Endothelial cell of umbilical vein (primary cell): ENCODE results near the gene KCND1. TPM values are rescaled to one million over a fixed set of nuclear protein-coding genes. Genes with fewer than 3 reads are reported as not detected.

ENCODE experiments used
- BruUV-seq: library from RNA; stranded (reverse); fragments of 400-500 nt; replicated peaks from 2 replicates; lab custom pipeline; 2021; lab: Mats Ljungman, UMichigan
- CTCF ChIA-PET: fragments of 300-600, 350-600 bp; sonication (Branson Sonifier 250); formaldehyde crosslinking; loops from one replicate; lab custom pipeline; 2021; ENCODE audit warnings: antibody characterized with exemption, inconsistent platforms; lab: Charles Lee
- POLR2A ChIA-PET: fragments of 300-600, 350-600 bp; sonication (Branson Sonifier 250); formaldehyde crosslinking; loops from one replicate; lab custom pipeline; 2021; ENCODE audit warnings: antibody characterized with exemption, inconsistent platforms; lab: Charles Lee
- DNase-seq: peaks from one replicate; pipeline ENCODE4 v3.0.0-alpha.2; 2011; ENCODE audit warnings: low read depth, low spot score
- FAIRE-seq: peaks from 2 replicates; lab custom pipeline; 2011; peaks lifted over from hg19 to GRCh38; lab: Jason Lieb, UNC
- H2AFZ ChIP-seq: 2 replicates; pipeline ENCODE4 v1.6.0; 2012; ENCODE audit warnings: low read depth, low read length, control low read depth, inconsistent platforms
- H3K27ac ChIP-seq: 2 replicates; pipeline ENCODE4 v1.5.1; 2011; ENCODE audit warnings: low read depth, mild to moderate bottlenecking, control low read depth, low read length, moderate library complexity; ENCODE audit not compliant: insufficient read depth
- H3K27me3 ChIP-seq, 2 experiments: 2 replicates each; pipeline versions ENCODE4 v1.6.0 to v1.6.1; 2011; ENCODE audit warnings: low read length in 2 of 2, mixed read lengths in 1 of 2; ENCODE audit not compliant: control insufficient read depth in 2 of 2, insufficient read depth in 2 of 2
- H3K36me3 ChIP-seq, 2 experiments: 2 replicates in 1 of 2; 3 replicates in 1 of 2; pipeline ENCODE4 v1.5.1; 2011; ENCODE audit warnings: low read length in 2 of 2, mild to moderate bottlenecking in 1 of 2, moderate library complexity in 1 of 2; ENCODE audit not compliant: control insufficient read depth in 2 of 2, insufficient read depth in 2 of 2; ENCODE audit errors: extremely low read depth in 1 of 2
- H3K4me1 ChIP-seq: 3 replicates; pipeline ENCODE4 v1.5.1; 2011; ENCODE audit warnings: mild to moderate bottlenecking, low read length; ENCODE audit not compliant: control insufficient read depth, insufficient read depth; ENCODE audit errors: extremely low read depth
- H3K4me2 ChIP-seq: 2 replicates; pipeline ENCODE4 v1.6.1; 2011; ENCODE audit warnings: low read length, control low read depth, mixed read lengths; ENCODE audit not compliant: insufficient read depth
- H3K4me3 ChIP-seq, 3 experiments: fragments of 200-600 bp in 1 of 3; sonication (generic), shearing (Covaris generic) in 1 of 3; replicated peaks in 1 of 3; 2 replicates each; pipeline ENCODE4 v1.5.1; 2011 to 2016; ENCODE audit warnings: control low read depth in 3 of 3, low read length in 3 of 3, mild to moderate bottlenecking in 2 of 3, inconsistent platforms in 1 of 3, low read depth in 1 of 3, moderate library complexity in 1 of 3; ENCODE audit not compliant: insufficient read depth in 1 of 3
- H3K79me2 ChIP-seq: 2 replicates; pipeline ENCODE4 v1.6.0; 2012; ENCODE audit warnings: low read length, inconsistent platforms; ENCODE audit not compliant: control insufficient read depth, insufficient read depth
- H3K9ac ChIP-seq: replicated peaks from 2 replicates; pipeline ENCODE3; 2011; ENCODE audit warnings: low read length, control low read depth; ENCODE audit not compliant: insufficient read depth; ENCODE audit errors: extremely low read depth
- H3K9me1 ChIP-seq: replicated peaks from 3 replicates; pipeline ENCODE4 v1.6.0; 2011; ENCODE audit warnings: mild to moderate bottlenecking, low read length; ENCODE audit not compliant: control insufficient read depth, insufficient read depth; ENCODE audit errors: extremely low read depth
- H3K9me3 ChIP-seq: replicated peaks from 2 replicates; pipeline ENCODE4 v1.5.1; 2012; ENCODE audit warnings: low read length, inconsistent platforms; ENCODE audit not compliant: control insufficient read depth, insufficient read depth
- H4K20me1 ChIP-seq: replicated peaks from 2 replicates; pipeline ENCODE3; 2011; ENCODE audit warnings: mild to moderate bottlenecking, low read length; ENCODE audit not compliant: control insufficient read depth, insufficient read depth; ENCODE audit errors: extremely low read depth
- EZH2 ChIP-seq: IDR thresholded peaks from 2 replicates; pipeline ENCODE4 v1.6.1; 2012; ENCODE audit warnings: borderline replicate concordance, low read depth, mild to moderate bottlenecking, moderate library complexity, low read length, inconsistent platforms; ENCODE audit not compliant: severe bottlenecking
- FOS ChIP-seq: IDR thresholded peaks from 2 replicates; pipeline ENCODE4 v1.6.1; 2011; ENCODE audit warnings: mild to moderate bottlenecking, low read length, moderate library complexity, borderline replicate concordance; ENCODE audit not compliant: insufficient read depth
- GATA2 ChIP-seq: IDR thresholded peaks from 2 replicates; pipeline ENCODE4 v1.7.0; 2011; ENCODE audit warnings: low read depth, mild to moderate bottlenecking, moderate library complexity, mixed read lengths, low read length; ENCODE audit not compliant: insufficient read length, insufficient read depth
- JUN ChIP-seq: IDR thresholded peaks from 2 replicates; pipeline ENCODE4 v1.6.1; 2011; ENCODE audit warnings: borderline replicate concordance, low read depth; ENCODE audit not compliant: insufficient read length, insufficient read depth
- MYC ChIP-seq: IDR thresholded peaks from one replicate; pipeline ENCODE4 v1.6.1; 2011; ENCODE audit warnings: mild to moderate bottlenecking, low read depth, low read length
- POLR2A ChIP-seq: IDR thresholded peaks from 2 replicates; pipeline ENCODE4 v1.6.1; 2012; ENCODE audit warnings: low read depth, mild to moderate bottlenecking, control low read depth, low read length
- POLR2AphosphoS5 ChIP-seq: IDR thresholded peaks from 2 replicates; pipeline ENCODE4 v1.6.1; 2012; ENCODE audit warnings: low read depth, mild to moderate bottlenecking, control low read depth, low read length, moderate library complexity; ENCODE audit not compliant: insufficient read depth
- dilution Hi-C: fragments of 300-500 bp; cut with MboI; formaldehyde crosslinking; loops from one replicate; pipeline ENCODE4 v1.15.0; 2019; ENCODE audit warnings: low sequenced_read_pairs; ENCODE audit not compliant: extremely low pct_ligation_motif_present
- intact Hi-C: fragments of 100-400 bp; cut with micrococcal nuclease; formaldehyde crosslinking; loops from one replicate; pipeline ENCODE4 v1.10.0; 2022
- polyA plus RNA-seq, 4 experiments: library from polyadenylated mRNA; depleted of rRNA in 3 of 4; stranded (reverse) in 3 of 4; unstranded in 1 of 4; fragments of >200 nt; gene quantifications; 2 replicates each; pipeline versions ENCODE4 v1.2.1 to v1.2.3, GENCODE V29; 2011 to 2012; ENCODE audit warnings: missing spikeins in 1 of 4
- total RNA-seq: library from RNA; stranded (reverse); gene quantifications from 2 replicates; pipeline ENCODE4 v1.2.3, GENCODE V29; 2021
- TF ChIP-seq, protein P1 (sequence below), 2 donors: IDR thresholded peaks; 1 replicate in 1 of 2; 2 replicates in 1 of 2; pipeline ENCODE4 v1.5.1; 2011; ENCODE audit warnings: low read length in 2 of 2, mild to moderate bottlenecking in 2 of 2, moderate library complexity in 2 of 2, control low read depth in 1 of 2, inconsistent platforms in 1 of 2, low read depth in 1 of 2; ENCODE audit not compliant: insufficient read depth in 1 of 2; ENCODE audit errors: extremely low read depth in 1 of 2
- TF ChIP-seq, protein P2 (sequence below): IDR thresholded peaks from 2 replicates; pipeline ENCODE4 v1.6.1; 2011; ENCODE audit not compliant: insufficient read depth, insufficient read length

KCND1 gene
- total and polyA plus RNA-seq, 2 donors (not counting 3 experiments of a cell fraction or from before 2014, with no cell fraction given): 0.54 to 1.3 TPM

DNA sequence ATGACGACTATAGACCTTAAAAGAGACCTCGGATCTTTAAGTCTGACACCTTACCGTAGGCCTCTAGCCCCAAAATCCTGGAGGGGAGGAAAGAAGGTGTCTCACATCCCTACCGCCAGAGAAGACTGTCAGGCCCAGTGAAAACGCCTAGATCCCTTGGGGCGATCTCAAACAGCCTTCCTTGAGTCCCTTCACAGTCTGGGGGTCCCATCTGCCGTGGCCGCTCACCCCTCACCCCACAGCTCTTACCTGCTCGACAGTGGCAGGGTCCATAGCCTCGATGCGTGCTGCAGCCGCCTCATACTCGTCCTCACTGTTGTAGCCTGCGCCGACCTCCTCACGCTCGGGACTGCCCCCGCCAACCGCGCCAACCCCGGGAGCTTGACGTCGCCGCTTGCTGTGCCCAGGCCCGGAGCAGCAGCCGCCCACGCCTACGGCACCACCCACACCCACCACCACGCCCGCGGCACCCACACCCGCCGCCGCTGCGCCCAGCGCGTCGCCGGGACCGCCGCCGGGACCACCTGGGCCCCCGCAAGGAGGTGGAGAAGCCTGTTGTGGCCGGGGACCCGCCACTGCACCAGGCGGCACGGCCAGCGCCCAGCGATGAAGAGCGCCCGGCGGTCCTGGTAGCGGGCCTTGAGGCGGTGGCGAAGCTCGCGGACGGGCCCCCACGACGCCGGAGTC, 14.8 kb downstream of the KCND1 start:
- ChIA-PET POLR2A (no interaction called here), CTCF (interaction anchor here (1.0 kb wide), 1 partner anchor 15 kb away, joined by 3 read pairs; the partner anchor contains the start of gene KCND1)
- H2AFZ ChIP-seq: no peak overlapping the region
- DNase-seq: peak; percentile 27
- H3K4me3 ChIP-seq: peak overlapping the region; percentile 6 to 71 (median 54)
- H4K20me1 ChIP-seq: no peaks in the 10 kb centered on the region
- H3K9me1 ChIP-seq: no peaks in the 10 kb centered on the region
- no peak for TF ChIP-seq POLR2A
- TF ChIP-seq FOS: no peak
- TF ChIP-seq, protein P1, sequence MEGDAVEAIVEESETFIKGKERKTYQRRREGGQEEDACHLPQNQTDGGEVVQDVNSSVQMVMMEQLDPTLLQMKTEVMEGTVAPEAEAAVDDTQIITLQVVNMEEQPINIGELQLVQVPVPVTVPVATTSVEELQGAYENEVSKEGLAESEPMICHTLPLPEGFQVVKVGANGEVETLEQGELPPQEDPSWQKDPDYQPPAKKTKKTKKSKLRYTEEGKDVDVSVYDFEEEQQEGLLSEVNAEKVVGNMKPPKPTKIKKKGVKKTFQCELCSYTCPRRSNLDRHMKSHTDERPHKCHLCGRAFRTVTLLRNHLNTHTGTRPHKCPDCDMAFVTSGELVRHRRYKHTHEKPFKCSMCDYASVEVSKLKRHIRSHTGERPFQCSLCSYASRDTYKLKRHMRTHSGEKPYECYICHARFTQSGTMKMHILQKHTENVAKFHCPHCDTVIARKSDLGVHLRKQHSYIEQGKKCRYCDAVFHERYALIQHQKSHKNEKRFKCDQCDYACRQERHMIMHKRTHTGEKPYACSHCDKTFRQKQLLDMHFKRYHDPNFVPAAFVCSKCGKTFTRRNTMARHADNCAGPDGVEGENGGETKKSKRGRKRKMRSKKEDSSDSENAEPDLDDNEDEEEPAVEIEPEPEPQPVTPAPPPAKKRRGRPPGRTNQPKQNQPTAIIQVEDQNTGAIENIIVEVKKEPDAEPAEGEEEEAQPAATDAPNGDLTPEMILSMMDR (IDR thresholded peaks at IDR 0.05; ENCODE audit: extremely low read depth in 1 of 2, insufficient read depth in 1 of 2, low read depth in 1 of 2, low read length in 2 of 2): no peak
- TF ChIP-seq, protein P2, sequence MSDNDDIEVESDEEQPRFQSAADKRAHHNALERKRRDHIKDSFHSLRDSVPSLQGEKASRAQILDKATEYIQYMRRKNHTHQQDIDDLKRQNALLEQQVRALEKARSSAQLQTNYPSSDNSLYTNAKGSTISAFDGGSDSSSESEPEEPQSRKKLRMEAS: no peak
- no peak for TF ChIP-seq JUN
- no peak for TF ChIP-seq EZH2
- TF ChIP-seq MYC: no peak
- TF ChIP-seq POLR2AphosphoS5: no peak
- TF ChIP-seq GATA2: no peak
- H3K79me2 ChIP-seq: peaks cover 47% of the 10 kb centered on the region
- H3K36me3 ChIP-seq: no peaks in the 10 kb centered on the region
- intact Hi-C loops: loop anchor here (1.0 to 5.0 kb wide), 2 partner anchors 66 to 145 kb away; no protein-coding TSS in a partner anchor
- dilution Hi-C loops: no loop called here
- H3K27ac ChIP-seq: peak overlapping the region; percentile 87
- no peaks in the 10 kb centered on the region for H3K9me3 ChIP-seq
- no TSS peak for BruUV-seq
- H3K4me1 ChIP-seq: peaks cover 13% of the 10 kb centered on the region
- peak overlapping the region; percentile 86 for H3K9ac ChIP-seq
- no peak for FAIRE-seq
- no peaks in the 10 kb centered on the region for H3K27me3 ChIP-seq
- H3K4me2 ChIP-seq: peak overlapping the region; percentile 64
